Stimulated activated CD4-positive, alpha-beta T cell treated with anti-CD3 and anti-CD28 coated beads, TNF-alpha, amount 100 ng/mL, for 4 hours (primary cell): ENCODE results near the gene TUBGCP2.

Experiments used
- DNase-seq, 3 experiments: peaks; one replicate each; pipeline ENCODE4 v3.0.0-alpha.2; 2020; ENCODE audit warnings: low read depth in 3 of 3

TUBGCP2 gene

GRCh38 chr10:133229265-133230043 lies 79.2 kb downstream of the TUBGCP2 start:
- no peak for DNase-seq
